SK-N-SH treated with all-trans-retinoic acid at 6 μM for 48 hours (cell line): ENCODE measurements around the gene SULT1A2.
"Not testable (repeated sequence)": the region's sequence is repeated elsewhere in the genome, so short reads cannot be mapped to it uniquely, and the experiment has no call there.

Experiments used
- ATAC-seq: fragments of 200-7000 bp; cut with Tn5 transposase; 3 replicates; pipeline ENCODE4 v1.9.1; 2020; ENCODE audit warnings: mild to moderate bottlenecking, moderate library complexity
- ARNTL ChIP-seq: fragments of 450-650 bp; formaldehyde crosslinking; IDR thresholded peaks from 2 replicates; pipeline ENCODE4 v1.5.0; 2020; ENCODE audit warnings: low read depth, mild to moderate bottlenecking, moderate library complexity, borderline replicate concordance
- BACH2 ChIP-seq: fragments of 250-450 bp; sonication (Bioruptor Pico); IDR thresholded peaks from 2 replicates; pipeline ENCODE4 v1.9.0; 2021; ENCODE audit warnings: mild to moderate bottlenecking, borderline replicate concordance
- CREB5 ChIP-seq: fragments of 250-450 bp; sonication (Bioruptor Pico); IDR thresholded peaks from 2 replicates; pipeline ENCODE4 v1.5.1; 2020; ENCODE audit warnings: low read depth, mild to moderate bottlenecking, moderate library complexity
- CSDC2 ChIP-seq: fragments of 250-450 bp; sonication (Bioruptor Pico); IDR thresholded peaks from 2 replicates; pipeline ENCODE4 v1.5.0; 2020; ENCODE audit warnings: mild to moderate bottlenecking, moderate library complexity
- CSRNP3 ChIP-seq: fragments of 250-450 bp; sonication (Bioruptor Pico); IDR thresholded peaks from 2 replicates; pipeline ENCODE4 v1.5.1; 2021; ENCODE audit warnings: mild to moderate bottlenecking, moderate library complexity
- ESRRG ChIP-seq: fragments of 250-450 bp; sonication (Bioruptor Pico); IDR thresholded peaks from 2 replicates; pipeline ENCODE4 v1.6.1; 2021; ENCODE audit warnings: mild to moderate bottlenecking
- GLIS3 ChIP-seq: fragments of 250-450 bp; sonication (Bioruptor Pico); IDR thresholded peaks from 2 replicates; pipeline ENCODE4 v1.5.0; 2020; ENCODE audit warnings: mild to moderate bottlenecking, moderate library complexity
- POU6F1 ChIP-seq: fragments of 250-450 bp; sonication (Bioruptor Pico); IDR thresholded peaks from 2 replicates; pipeline ENCODE4 v1.8.0; 2021; ENCODE audit warnings: low read depth, mild to moderate bottlenecking, moderate library complexity, borderline replicate concordance
- RARB ChIP-seq: fragments of 250-450 bp; sonication (Bioruptor Pico); IDR thresholded peaks from 2 replicates; pipeline ENCODE4 v1.8.0; 2021; ENCODE audit warnings: mild to moderate bottlenecking, moderate library complexity
- TCF4 ChIP-seq: fragments of 250-450 bp; sonication (Bioruptor Pico); IDR thresholded peaks from 2 replicates; pipeline ENCODE4 v1.8.0; 2021; ENCODE audit warnings: mild to moderate bottlenecking, moderate library complexity, borderline replicate concordance
- TSHZ2 ChIP-seq: fragments of 250-450 bp; sonication (Bioruptor Pico); IDR thresholded peaks from 2 replicates; pipeline ENCODE4 v1.5.0; 2020; ENCODE audit warnings: mild to moderate bottlenecking, moderate library complexity
- ZC3H10 ChIP-seq: fragments of 250-450 bp; sonication (Bioruptor Pico); IDR thresholded peaks from 2 replicates; pipeline ENCODE4 v1.5.1; 2021; ENCODE audit warnings: mild to moderate bottlenecking, moderate library complexity
- ZFP3 ChIP-seq: fragments of 250-450 bp; sonication (Bioruptor Pico); IDR thresholded peaks from 2 replicates; pipeline ENCODE4 v1.5.0; 2020; ENCODE audit warnings: mild to moderate bottlenecking, moderate library complexity
- ZNF70 ChIP-seq: fragments of 450-650 bp; formaldehyde crosslinking; IDR thresholded peaks from 2 replicates; pipeline ENCODE4 v1.5.0; 2020; ENCODE audit warnings: mild to moderate bottlenecking, moderate library complexity
- ZNF8 ChIP-seq: fragments of 450-650 bp; formaldehyde crosslinking; IDR thresholded peaks from 2 replicates; pipeline ENCODE4 v1.5.0; 2020; ENCODE audit warnings: mild to moderate bottlenecking, moderate library complexity
- TF ChIP-seq, protein P1 (sequence below): fragments of 250-450 bp; sonication (Bioruptor Pico); IDR thresholded peaks from 2 replicates; pipeline ENCODE4 v1.8.0; 2020; ENCODE audit warnings: mild to moderate bottlenecking, moderate library complexity, borderline replicate concordance

SULT1A2 gene

DNA sequence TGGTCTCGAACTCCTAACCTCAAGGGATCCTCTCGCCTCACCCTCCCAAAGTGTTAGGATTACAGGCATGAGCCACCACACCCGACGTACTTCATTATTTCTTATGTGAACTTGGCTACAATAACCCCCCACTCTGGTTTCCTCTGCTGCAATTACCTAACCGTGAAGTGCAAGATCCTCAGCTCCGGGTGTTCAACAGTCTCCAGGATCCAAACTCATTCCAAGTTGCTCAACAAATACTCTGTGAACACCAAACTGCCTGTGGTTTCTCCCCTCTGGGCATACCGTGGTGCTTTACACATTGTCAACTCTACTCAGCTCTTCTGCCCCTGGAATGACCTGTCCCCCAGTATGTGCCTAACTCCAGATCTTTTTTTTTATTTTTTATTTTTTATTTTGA lies 19.8 kb upstream of the SULT1A2 start:
- ATAC-seq: no peak
- TF ChIP-seq GLIS3 (no peak), TSHZ2 (no peak), CSRNP3 (CRISPR knock-in tag) (no peak)

DNA sequence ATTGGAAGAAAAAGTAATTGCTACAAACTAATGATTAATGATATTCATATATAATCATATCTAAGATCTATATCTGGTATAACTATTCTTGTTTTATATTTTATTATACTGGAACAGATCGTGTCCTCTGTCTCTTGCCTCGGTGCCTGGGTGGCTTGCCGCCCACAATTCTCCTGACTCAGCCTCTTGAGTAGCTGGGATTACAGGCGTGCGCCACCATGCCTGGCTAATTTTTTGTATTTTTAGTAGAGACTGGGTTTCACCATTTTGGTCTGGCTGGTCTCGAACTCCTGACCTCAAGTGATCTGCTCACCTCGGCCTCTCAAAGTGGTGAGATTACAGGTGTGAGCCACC lies 19.4 kb upstream of the SULT1A2 start:
- ATAC-seq: not testable (repeated sequence)

- peak; percentile 67 for ATAC-seq
Observed at GRCh38 chr16:28615486-28616223, 18.8 kb upstream of the SULT1A2 start.

DNA sequence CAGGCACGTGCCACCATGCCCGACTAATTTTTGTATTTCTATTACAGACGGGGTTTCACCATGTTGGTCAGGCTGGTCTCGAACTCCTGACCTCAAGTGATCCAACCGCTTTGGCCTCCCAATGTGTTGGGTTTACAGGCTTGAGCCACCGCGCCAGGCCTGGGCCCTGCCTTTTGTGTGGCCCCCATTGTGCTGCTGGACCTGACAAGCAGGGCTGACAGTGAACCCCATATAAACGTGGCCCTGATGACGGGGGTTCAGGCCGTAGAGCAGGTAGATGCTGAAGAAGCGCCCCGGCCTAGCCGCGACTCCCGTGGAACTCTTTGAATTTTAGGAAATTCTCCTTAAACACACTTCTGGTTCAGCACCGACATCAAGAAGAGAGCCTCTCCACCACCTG lies 17.7 kb upstream of the SULT1A2 start:
- not testable (repeated sequence) for ATAC-seq

- ATAC-seq: not testable (repeated sequence)
Observed at GRCh38 chr16:28613912-28614311, 17.1 kb upstream of the SULT1A2 start.

- ATAC-seq: peak; percentile 44; the same call in 2 of the 3 replicates
Observed at GRCh38 chr16:28612359-28613280, 15.8 kb upstream of the SULT1A2 start.

- TF ChIP-seq ZNF70 (no peak), GLIS3 (no peak), BACH2 (CRISPR knock-in tag) (no peak), ESRRG (no peak), RARB (no peak), ARNTL (CRISPR knock-in tag) (no peak), ZFP3 (CRISPR knock-in tag) (no peak), POU6F1 (no peak), TCF4 (no peak), ZC3H10 (no peak), CSDC2 (CRISPR knock-in tag) (no peak), CREB5 (CRISPR knock-in tag) (no peak), ZNF8 (CRISPR knock-in tag) (no peak)
- TF ChIP-seq, protein P1, sequence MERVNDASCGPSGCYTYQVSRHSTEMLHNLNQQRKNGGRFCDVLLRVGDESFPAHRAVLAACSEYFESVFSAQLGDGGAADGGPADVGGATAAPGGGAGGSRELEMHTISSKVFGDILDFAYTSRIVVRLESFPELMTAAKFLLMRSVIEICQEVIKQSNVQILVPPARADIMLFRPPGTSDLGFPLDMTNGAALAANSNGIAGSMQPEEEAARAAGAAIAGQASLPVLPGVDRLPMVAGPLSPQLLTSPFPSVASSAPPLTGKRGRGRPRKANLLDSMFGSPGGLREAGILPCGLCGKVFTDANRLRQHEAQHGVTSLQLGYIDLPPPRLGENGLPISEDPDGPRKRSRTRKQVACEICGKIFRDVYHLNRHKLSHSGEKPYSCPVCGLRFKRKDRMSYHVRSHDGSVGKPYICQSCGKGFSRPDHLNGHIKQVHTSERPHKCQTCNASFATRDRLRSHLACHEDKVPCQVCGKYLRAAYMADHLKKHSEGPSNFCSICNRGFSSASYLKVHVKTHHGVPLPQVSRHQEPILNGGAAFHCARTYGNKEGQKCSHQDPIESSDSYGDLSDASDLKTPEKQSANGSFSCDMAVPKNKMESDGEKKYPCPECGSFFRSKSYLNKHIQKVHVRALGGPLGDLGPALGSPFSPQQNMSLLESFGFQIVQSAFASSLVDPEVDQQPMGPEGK (CRISPR knock-in tag): no peak
- no peak for ATAC-seq
Observed at GRCh38 chr16:28610595-28611191, 13.8 kb upstream of the SULT1A2 start.
